DMS79 treated with DMSO at 0.1 percent for 48 hours (cell line): ENCODE data around the gene GAL3ST3.
A peak's percentile ranks its signal among the peaks of the same experiment; 100 is the strongest.

Experiments used
- DNase-seq: peaks from one replicate; lab custom pipeline; 2025; lab: John Stamatoyannopoulos, UW

Gene GAL3ST3

GRCh38 chr11:66069715-66070603 is 21.0 kb upstream of the GAL3ST3 start, which contains the start of gene PACS1:
Gene PACS1, plus strand, starts transcription at chr11:66070272. Its CDS starts 215 bp downstream, at chr11:66070487.
- peak; percentile 18 for DNase-seq

- DNase-seq, result peak; percentile 11
Measured at GRCh38 chr11:66068923-66069714, 20.2 kb upstream of the GAL3ST3 start.

GRCh38 chr11:66068154-66068821 is 19.3 kb upstream of the GAL3ST3 start:
- DNase-seq, result peak; percentile 64

GRCh38 chr11:66067640-66068039 is 18.7 kb upstream of the GAL3ST3 start:
- DNase-seq, result no peak

GRCh38 chr11:66066751-66067150 is 17.8 kb upstream of the GAL3ST3 start:
- DNase-seq, result no peak

- DNase-seq, result no peak
Measured at GRCh38 chr11:66064571-66064970, 15.6 kb upstream of the GAL3ST3 start.

GRCh38 chr11:66063900-66064299 is 14.9 kb upstream of the GAL3ST3 start:
- no peak for DNase-seq

GRCh38 chr11:66062408-66062807 is 13.4 kb upstream of the GAL3ST3 start:
- DNase-seq, result no peak

GRCh38 chr11:66061268-66061667 is 12.3 kb upstream of the GAL3ST3 start:
- DNase-seq, result no peak

- DNase-seq, result no peak
Measured at GRCh38 chr11:66059966-66060680, 11.2 kb upstream of the GAL3ST3 start.

GRCh38 chr11:66056501-66056900 is 7.5 kb upstream of the GAL3ST3 start:
- DNase-seq, result no peak

- no peak for DNase-seq
Measured at GRCh38 chr11:66055021-66055420, 6.1 kb upstream of the GAL3ST3 start.

- no peak for DNase-seq
Measured at GRCh38 chr11:66052664-66052982, 3.7 kb upstream of the GAL3ST3 start.

- DNase-seq, result peak; percentile 98
Measured at GRCh38 chr11:66051766-66052663, 3.1 kb upstream of the GAL3ST3 start, which contains the start of gene SF3B2. Gene SF3B2, plus strand, starts transcription at chr11:66052364. Its CDS starts 21 bp downstream, at chr11:66052385.

GRCh38 chr11:66051371-66051765 is 2.4 kb upstream of the GAL3ST3 start:
- peak; percentile 89 for DNase-seq

- peak; percentile 76 for DNase-seq
Measured at GRCh38 chr11:66050581-66051231, 1.7 kb upstream of the GAL3ST3 start.

GRCh38 chr11:66047541-66048365 is 1.2 kb downstream of the GAL3ST3 start:
- DNase-seq, result no peak

- DNase-seq, result no peak
Measured at GRCh38 chr11:66046901-66047300, 2.1 kb downstream of the GAL3ST3 start.

GRCh38 chr11:66045177-66045639 is 3.8 kb downstream of the GAL3ST3 start:
- DNase-seq, result no peak
